ENCODE data around the gene LSM12.

Gene LSM12

DNA sequence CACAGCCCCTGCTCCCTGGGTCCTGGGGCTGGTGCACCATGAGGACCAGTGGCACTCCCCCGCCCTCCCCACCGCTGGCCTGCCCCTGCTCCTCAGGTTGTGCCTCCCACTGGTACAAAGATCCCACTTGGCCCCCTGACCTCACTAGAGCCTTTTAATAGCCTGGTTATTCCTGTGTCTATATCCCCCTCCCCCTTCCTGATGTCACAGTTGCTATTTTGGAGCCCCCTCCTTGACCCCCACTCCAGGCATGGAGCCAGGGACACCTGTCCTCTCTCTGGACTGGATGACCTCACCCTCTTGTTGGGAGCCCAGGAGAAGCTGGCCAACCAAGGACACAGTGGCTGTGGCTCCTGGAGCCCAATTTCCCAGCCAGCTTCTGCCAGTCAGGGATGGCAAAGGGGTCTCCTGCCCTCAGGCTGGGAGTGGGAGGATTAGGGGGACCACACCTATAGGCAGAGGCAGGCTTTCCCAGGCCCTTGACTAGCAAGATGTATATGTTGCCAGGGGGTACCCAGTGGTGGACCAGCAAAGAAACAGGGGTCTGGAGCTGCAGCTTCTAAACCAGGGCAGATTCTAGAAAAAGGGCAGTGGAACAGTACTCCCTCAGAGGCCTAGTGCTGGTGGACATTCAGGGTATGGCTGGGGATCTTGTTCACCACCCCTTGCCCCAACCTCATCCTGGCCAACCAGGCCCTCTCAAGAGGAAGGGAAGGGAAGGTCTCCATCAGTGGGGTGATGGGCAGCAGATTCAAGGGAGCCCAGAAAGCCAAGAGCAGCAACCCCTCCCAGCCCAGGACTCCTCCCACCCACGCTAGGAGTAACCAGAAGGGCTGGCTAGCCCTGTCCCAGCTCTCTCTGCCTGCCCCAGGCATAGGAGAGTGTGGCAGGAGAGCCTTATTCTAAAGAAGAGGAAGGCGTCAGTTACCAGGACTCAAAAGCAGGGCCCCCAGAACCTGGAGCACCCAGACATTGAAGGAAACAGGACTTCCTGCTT lies 46.1 kb upstream of the LSM12 start (continued):
- TF ChIP-seq, protein P1, sequence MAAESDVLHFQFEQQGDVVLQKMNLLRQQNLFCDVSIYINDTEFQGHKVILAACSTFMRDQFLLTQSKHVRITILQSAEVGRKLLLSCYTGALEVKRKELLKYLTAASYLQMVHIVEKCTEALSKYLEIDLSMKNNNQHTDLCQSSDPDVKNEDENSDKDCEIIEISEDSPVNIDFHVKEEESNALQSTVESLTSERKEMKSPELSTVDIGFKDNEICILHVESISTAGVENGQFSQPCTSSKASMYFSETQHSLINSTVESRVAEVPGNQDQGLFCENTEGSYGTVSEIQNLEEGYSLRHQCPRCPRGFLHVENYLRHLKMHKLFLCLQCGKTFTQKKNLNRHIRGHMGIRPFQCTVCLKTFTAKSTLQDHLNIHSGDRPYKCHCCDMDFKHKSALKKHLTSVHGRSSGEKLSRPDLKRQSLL (tag by site-specific recombination; IDR thresholded peaks at IDR 0.05) = no peak
- TF ChIP-seq ZNF2 (tag by site-specific recombination; IDR thresholded peaks at IDR 0.05) (no peak), ZNF335 (tag by site-specific recombination; conservative IDR thresholded peaks at IDR 0.05) (peak; percentile 44), ZNF19 (tag by site-specific recombination; IDR thresholded peaks at IDR 0.05; ENCODE audit: low read depth) (no peak), ZNF394 (tag by site-specific recombination; IDR thresholded peaks at IDR 0.05; ENCODE audit: borderline replicate concordance) (peak; percentile 65; the same call in 1 of the 2 replicates), YY1 (tag by site-specific recombination; IDR thresholded peaks at IDR 0.05) (no peak), ZNF791 (tag by site-specific recombination; IDR thresholded peaks at IDR 0.05) (no peak), ZNF138 (tag by site-specific recombination; IDR thresholded peaks at IDR 0.05; ENCODE audit: borderline replicate concordance) (no peak)
- TF ChIP-seq, protein P2, sequence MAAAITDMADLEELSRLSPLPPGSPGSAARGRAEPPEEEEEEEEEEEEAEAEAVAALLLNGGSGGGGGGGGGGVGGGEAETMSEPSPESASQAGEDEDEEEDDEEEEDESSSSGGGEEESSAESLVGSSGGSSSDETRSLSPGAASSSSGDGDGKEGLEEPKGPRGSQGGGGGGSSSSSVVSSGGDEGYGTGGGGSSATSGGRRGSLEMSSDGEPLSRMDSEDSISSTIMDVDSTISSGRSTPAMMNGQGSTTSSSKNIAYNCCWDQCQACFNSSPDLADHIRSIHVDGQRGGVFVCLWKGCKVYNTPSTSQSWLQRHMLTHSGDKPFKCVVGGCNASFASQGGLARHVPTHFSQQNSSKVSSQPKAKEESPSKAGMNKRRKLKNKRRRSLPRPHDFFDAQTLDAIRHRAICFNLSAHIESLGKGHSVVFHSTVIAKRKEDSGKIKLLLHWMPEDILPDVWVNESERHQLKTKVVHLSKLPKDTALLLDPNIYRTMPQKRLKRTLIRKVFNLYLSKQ (tag by site-specific recombination; IDR thresholded peaks at IDR 0.05; ENCODE audit: borderline replicate concordance) = no peak
- TF ChIP-seq, protein P3, sequence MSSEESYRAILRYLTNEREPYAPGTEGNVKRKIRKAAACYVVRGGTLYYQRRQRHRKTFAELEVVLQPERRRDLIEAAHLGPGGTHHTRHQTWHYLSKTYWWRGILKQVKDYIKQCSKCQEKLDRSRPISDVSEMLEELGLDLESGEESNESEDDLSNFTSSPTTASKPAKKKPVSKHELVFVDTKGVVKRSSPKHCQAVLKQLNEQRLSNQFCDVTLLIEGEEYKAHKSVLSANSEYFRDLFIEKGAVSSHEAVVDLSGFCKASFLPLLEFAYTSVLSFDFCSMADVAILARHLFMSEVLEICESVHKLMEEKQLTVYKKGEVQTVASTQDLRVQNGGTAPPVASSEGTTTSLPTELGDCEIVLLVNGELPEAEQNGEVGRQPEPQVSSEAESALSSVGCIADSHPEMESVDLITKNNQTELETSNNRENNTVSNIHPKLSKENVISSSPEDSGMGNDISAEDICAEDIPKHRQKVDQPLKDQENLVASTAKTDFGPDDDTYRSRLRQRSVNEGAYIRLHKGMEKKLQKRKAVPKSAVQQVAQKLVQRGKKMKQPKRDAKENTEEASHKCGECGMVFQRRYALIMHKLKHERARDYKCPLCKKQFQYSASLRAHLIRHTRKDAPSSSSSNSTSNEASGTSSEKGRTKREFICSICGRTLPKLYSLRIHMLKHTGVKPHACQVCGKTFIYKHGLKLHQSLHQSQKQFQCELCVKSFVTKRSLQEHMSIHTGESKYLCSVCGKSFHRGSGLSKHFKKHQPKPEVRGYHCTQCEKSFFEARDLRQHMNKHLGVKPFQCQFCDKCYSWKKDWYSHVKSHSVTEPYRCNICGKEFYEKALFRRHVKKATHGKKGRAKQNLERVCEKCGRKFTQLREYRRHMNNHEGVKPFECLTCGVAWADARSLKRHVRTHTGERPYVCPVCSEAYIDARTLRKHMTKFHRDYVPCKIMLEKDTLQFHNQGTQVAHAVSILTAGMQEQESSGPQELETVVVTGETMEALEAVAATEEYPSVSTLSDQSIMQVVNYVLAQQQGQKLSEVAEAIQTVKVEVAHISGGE (tag by site-specific recombination; conservative IDR thresholded peaks at IDR 0.05; ENCODE audit: low read depth) = no peak

DNA sequence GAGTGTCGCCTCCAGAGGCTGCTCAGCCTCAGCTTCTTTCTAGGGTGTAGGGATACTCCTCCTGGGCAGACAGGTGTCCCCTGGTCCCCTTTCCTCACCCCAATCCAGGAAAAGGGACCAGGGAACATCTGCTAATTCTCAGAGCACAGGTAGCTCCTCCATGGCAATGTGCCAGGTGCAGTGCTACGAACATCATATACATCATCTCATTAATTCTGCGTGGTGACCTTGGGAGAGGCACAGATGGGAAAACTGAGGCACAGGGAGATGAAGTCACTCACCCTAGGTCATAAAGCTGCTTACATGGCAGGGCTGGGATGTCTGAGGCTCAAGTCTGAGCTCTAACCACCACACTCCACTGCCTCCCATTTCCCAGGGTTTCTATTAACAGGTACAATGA lies 45.3 kb upstream of the LSM12 start:
- Histone ChIP-seq H3K4me1 (ENCODE audit: control insufficient read depth, insufficient read depth, low read length) (peaks cover 24% of the 10 kb centered on the region), H3K36me3 (ENCODE audit: control insufficient read depth in 2 of 2, insufficient read depth in 1 of 2, low read length in 2 of 2) (peaks cover 0 to 36% of the 10 kb centered on the region in 2 experiments; a peak in 1 of 3 replicates), H3K27ac (ENCODE audit: extremely low read depth, low read depth, low read length) (peak overlapping the region; percentile 35; the same call in 1 of the 2 replicates), H3K4me3 (ENCODE audit: low read depth, low read length) (no peak overlapping the region), H3K9me3 (ENCODE audit: control insufficient read depth, insufficient read depth, low read depth, low read length) (no peaks in the 10 kb centered on the region)
- POLR2A ChIA-PET = interaction anchor here (0.5 to 5.1 kb wide), 9 partner anchors 9 to 87 kb away, joined by 3 to 34 read pairs (median 8); partner anchors contain the start of genes ASB16, HDAC5 and LSM12
- TF ChIP-seq ZNF664 (tag by site-specific recombination; IDR thresholded peaks at IDR 0.05) = peak; percentile 77; the same call in 1 of the 2 replicates
- no peak for TF ChIP-seq KLF10 (tag by site-specific recombination; IDR thresholded peaks at IDR 0.05)
- TF ChIP-seq ZNF302 (tag by site-specific recombination; IDR thresholded peaks at IDR 0.05; ENCODE audit: low read depth) = no peak
- no peak for TF ChIP-seq OSR2 (tag by site-specific recombination; IDR thresholded peaks at IDR 0.05)
- TF ChIP-seq ZNF140 (tag by site-specific recombination; IDR thresholded peaks at IDR 0.05) = no peak
- TF ChIP-seq ZNF394 (tag by site-specific recombination; IDR thresholded peaks at IDR 0.05; ENCODE audit: borderline replicate concordance) = peak; percentile 64
- no peak for TF ChIP-seq ZNF354C (tag by site-specific recombination; IDR thresholded peaks at IDR 0.05; ENCODE audit: borderline replicate concordance, low read depth)
- peak; percentile 52 for TF ChIP-seq ZBTB48 (tag by site-specific recombination; IDR thresholded peaks at IDR 0.05)
- CTCF ChIA-PET = interaction anchor here (0.7 to 2.7 kb wide), 9 partner anchors 9 to 231 kb away, joined by 3 to 22 read pairs (median 3); partner anchors contain the start of gene HDAC5

Data from HEK293 (cell line).